HepG2 (cell line): ENCODE data around the gene LCA5. TPM values are rescaled to one million over a fixed set of nuclear protein-coding genes. Genes with fewer than 3 reads are reported as not detected.

Source experiments
- ATAC-seq: fragments of 200-7000 bp; cut with Tn5 transposase; 3 replicates; pipeline ENCODE4 v1.9.1; 2020; ENCODE audit warnings: mild to moderate bottlenecking, moderate library complexity
- BruUV-seq: library from RNA; stranded (reverse); fragments of 400-500 nt; replicated peaks from 2 replicates; lab custom pipeline; 2021; lab: Mats Ljungman, UMichigan
- CTCF ChIA-PET: fragments of 300-600 bp; formaldehyde crosslinking; extraction: SDS; loops from one replicate; lab custom pipeline; 2021; ENCODE audit warnings: low total read pairs, inconsistent platforms, low intra/inter-chr PET ratio; lab: Yijun Ruan, JAX
- POLR2A ChIA-PET: fragments of 350-600 bp; sonication (Branson Sonifier 250); formaldehyde crosslinking; loops from one replicate; lab custom pipeline; 2020; ENCODE audit warnings: antibody characterized with exemption, inconsistent platforms; lab: Yijun Ruan, JAX
- DNase-seq: peaks from one replicate; pipeline ENCODE4 v3.0.0-alpha.2; 2015; ENCODE audit warnings: low spot score
- FAIRE-seq: peaks from 3 replicates; lab custom pipeline; 2011; peaks lifted over from hg19 to GRCh38; lab: Jason Lieb, UNC
- H2AFZ ChIP-seq: one replicate; pipeline ENCODE4 v1.6.1; 2011; ENCODE audit warnings: low read length, inconsistent platforms
- H3K27ac ChIP-seq: fragments of 300-600 bp; 3 replicates; pipeline ENCODE4 v1.8.0; 2011; ENCODE audit warnings: mixed run types, mild to moderate bottlenecking, mixed read lengths, low read length, inconsistent platforms; ENCODE audit not compliant: insufficient read depth; ENCODE audit errors: extremely low read length
- H3K27me3 ChIP-seq, 2 experiments: fragments of 200-600 bp in 1 of 2; 2 replicates in 1 of 2; 3 replicates in 1 of 2; pipeline versions ENCODE4 v1.6.0 to v1.8.0; 2011; ENCODE audit warnings: low read length in 2 of 2, mild to moderate bottlenecking in 2 of 2, moderate library complexity in 2 of 2, inconsistent platforms in 1 of 2; ENCODE audit not compliant: insufficient read depth in 2 of 2, control insufficient read depth in 1 of 2
- H3K36me3 ChIP-seq, 2 experiments: fragments of 200-600 bp in 1 of 2; replicated peaks in 1 of 2; 2 replicates in 1 of 2; 3 replicates in 1 of 2; pipeline versions ENCODE4 v1.5.1 to v1.8.0; 2011; ENCODE audit warnings: low read length in 2 of 2, inconsistent platforms in 1 of 2; ENCODE audit not compliant: insufficient read depth in 2 of 2, control insufficient read depth in 1 of 2
- H3K4me1 ChIP-seq: 2 replicates; pipeline ENCODE4 v1.5.1; 2012; ENCODE audit warnings: low read length, inconsistent platforms; ENCODE audit not compliant: insufficient read depth
- H3K4me2 ChIP-seq: 2 replicates; pipeline ENCODE4 v1.6.0; 2011; ENCODE audit warnings: low read depth, low read length, inconsistent platforms
- H3K4me3 ChIP-seq, 3 experiments: fragments of 200-600 bp in 1 of 3; sonication (generic), shearing (Covaris generic) in 1 of 3; replicated peaks in 1 of 3; 2 replicates each; pipeline ENCODE4 v1.5.1; 2011 to 2016; ENCODE audit warnings: low read length in 3 of 3, inconsistent platforms in 2 of 3, low read depth in 2 of 3, mild to moderate bottlenecking in 2 of 3, control low read depth in 1 of 3, mixed read lengths in 1 of 3; ENCODE audit not compliant: insufficient read depth in 1 of 3
- H3K79me2 ChIP-seq: one replicate; pipeline ENCODE4 v1.6.1; 2011; ENCODE audit warnings: low read length, inconsistent platforms; ENCODE audit not compliant: insufficient read depth
- H3K9ac ChIP-seq: 2 replicates; pipeline ENCODE4 v1.6.0; 2011; ENCODE audit warnings: mild to moderate bottlenecking, low read depth, low read length, inconsistent platforms; ENCODE audit not compliant: insufficient read depth
- H3K9me3 ChIP-seq: 2 replicates; pipeline ENCODE4 v1.5.1; 2012; ENCODE audit warnings: mild to moderate bottlenecking, low read length
- H4K20me1 ChIP-seq: 2 replicates; pipeline ENCODE4 v1.6.0; 2011; ENCODE audit warnings: inconsistent platforms, mild to moderate bottlenecking, low read length, moderate library complexity; ENCODE audit not compliant: insufficient read depth
- BCL3 ChIP-seq: sonication (generic); formaldehyde crosslinking; IDR thresholded peaks from 2 replicates; pipeline ENCODE4 v1.5.1; 2020; ENCODE audit warnings: mild to moderate bottlenecking, missing genetic modification reagents, moderate library complexity
- GLI4 ChIP-seq: sonication (generic); formaldehyde crosslinking; IDR thresholded peaks from 2 replicates; pipeline ENCODE4 v1.5.1; 2020; ENCODE audit warnings: missing genetic modification reagents, mild to moderate bottlenecking, moderate library complexity, borderline replicate concordance
- NR2C2 ChIP-seq: sonication (generic); formaldehyde crosslinking; IDR thresholded peaks from 2 replicates; pipeline ENCODE4 v1.4.0; 2020; ENCODE audit warnings: missing genetic modification reagents, mild to moderate bottlenecking, moderate library complexity, borderline replicate concordance
- PPARG ChIP-seq: conservative IDR thresholded peaks from 2 replicates; pipeline ENCODE4 v1.6.1; 2016; ENCODE audit warnings: missing biosample characterization, missing genetic modification reagents
- RAD21 ChIP-seq: fragments of 450-650 bp; formaldehyde crosslinking; IDR thresholded peaks from 2 replicates; pipeline ENCODE4 v1.5.0; 2020; ENCODE audit warnings: mild to moderate bottlenecking
- SMAD3 ChIP-seq: sonication (generic); formaldehyde crosslinking; IDR thresholded peaks from 2 replicates; pipeline ENCODE4 v1.4.0; 2020; ENCODE audit warnings: missing genetic modification reagents
- SMC3 ChIP-seq: IDR thresholded peaks from 2 replicates; pipeline ENCODE4 v1.6.1; 2011; ENCODE audit warnings: low read length, improper control_type of control experiment
- TOE1 ChIP-seq: sonication (generic); formaldehyde crosslinking; IDR thresholded peaks from 2 replicates; pipeline ENCODE4 v1.4.0; 2020; ENCODE audit warnings: mild to moderate bottlenecking, missing genetic modification reagents
- TSC22D2 ChIP-seq: sonication (generic); formaldehyde crosslinking; IDR thresholded peaks from 2 replicates; pipeline ENCODE4 v1.5.1; 2020; ENCODE audit warnings: missing genetic modification reagents, mild to moderate bottlenecking, borderline replicate concordance
- WIZ ChIP-seq: sonication (generic); formaldehyde crosslinking; IDR thresholded peaks from 2 replicates; pipeline ENCODE4 v1.5.1; 2020; ENCODE audit warnings: mild to moderate bottlenecking, missing genetic modification reagents
- ZNF264 ChIP-seq: sonication (generic); formaldehyde crosslinking; IDR thresholded peaks from 2 replicates; pipeline ENCODE4 v1.4.0; 2020; ENCODE audit warnings: missing genetic modification reagents
- ZNF292 ChIP-seq: sonication (generic); formaldehyde crosslinking; IDR thresholded peaks from 2 replicates; pipeline ENCODE4 v1.8.1; 2022; ENCODE audit warnings: mild to moderate bottlenecking, low read depth, missing genetic modification reagents, borderline replicate concordance
- ZNF431 ChIP-seq: sonication (generic); formaldehyde crosslinking; IDR thresholded peaks from 2 replicates; pipeline ENCODE4 v1.9.0; 2022; ENCODE audit warnings: missing genetic modification reagents, low read depth, mild to moderate bottlenecking, borderline replicate concordance
- ZNF513 ChIP-seq: sonication (generic); formaldehyde crosslinking; conservative IDR thresholded peaks from 2 replicates; pipeline ENCODE4 v1.5.0; 2020; ENCODE audit warnings: missing genetic modification reagents
- ZNF747 ChIP-seq: sonication (generic); formaldehyde crosslinking; IDR thresholded peaks from 2 replicates; pipeline ENCODE4 v1.8.1; 2023; ENCODE audit warnings: missing genetic modification reagents, mild to moderate bottlenecking, borderline replicate concordance
- ZNF75D ChIP-seq: sonication (generic); formaldehyde crosslinking; IDR thresholded peaks from 2 replicates; pipeline ENCODE4 v1.8.1; 2023; ENCODE audit warnings: missing genetic modification reagents, mild to moderate bottlenecking, borderline replicate concordance
- ZNF850 ChIP-seq: sonication (generic); formaldehyde crosslinking; conservative IDR thresholded peaks from 2 replicates; pipeline ENCODE4 v1.9.0; 2021; ENCODE audit warnings: mild to moderate bottlenecking, missing genetic modification reagents
- WGBS: methylation state at CpG from one replicate; pipeline ENCODE4 v1.1.6; 2017; ENCODE audit warnings: low lambda C conversion rate; 5-methylcytosine and 5-hydroxymethylcytosine counted together
- in situ Hi-C: cut with HindIII; loops from 2 replicates; pipeline ENCODE4 v1.10.0; 2017; ENCODE audit warnings: low pct_unique_long_range_greater_than_20kb; ENCODE audit not compliant: extremely low pct_ligation_motif_present
- intact Hi-C: fragments of 100-400 bp; cut with micrococcal nuclease; formaldehyde crosslinking; loops from one replicate; pipeline ENCODE4 v1.10.0; 2022; ENCODE audit not compliant: unreplicated experiment
- polyA plus RNA-seq, 8 experiments: library from polyadenylated mRNA; depleted of rRNA in 3 of 8; stranded (reverse) in 7 of 8; unstranded in 1 of 8; fragments of >200 nt; fragmentation: Illumina TruSeq in 4 of 8; extraction: Trizol in 4 of 8; gene quantifications; 2 replicates each; pipeline versions ENCODE4 v1.2.1 to v1.2.3, GENCODE V29; 2011 to 2016; ENCODE audit warnings: low read depth in 4 of 8, missing spikeins in 1 of 8, mixed read lengths in 1 of 8; ENCODE audit not compliant: insufficient read depth in 1 of 8
- total RNA-seq, 5 experiments: library from RNA; depleted of rRNA; stranded (reverse); fragments of >200 nt; fragmentation: Illumina TruSeq; extraction: Trizol; gene quantifications; 2 replicates each; pipeline ENCODE4 v1.2.3, GENCODE V29; 2016; ENCODE audit warnings: low read depth in 1 of 5

Gene LCA5
- total and polyA plus RNA-seq, 2 of the 13 experiments (the other 11 are each of a cell fraction or from before 2014, with no cell fraction given): 0.84 to 4.6 TPM

- FAIRE-seq: no peak
- ATAC-seq: no peak
- Histone ChIP-seq H3K4me2 (no peak overlapping the region), H3K4me1 (peaks cover 11% of the 10 kb centered on the region), H3K9ac (no peak overlapping the region), H3K79me2 (no peaks in the 10 kb centered on the region), H4K20me1 (no peaks in the 10 kb centered on the region), H3K4me3 (no peak overlapping the region), H2AFZ (no peak overlapping the region), H3K27me3 (no peaks in the 10 kb centered on the region), H3K9me3 (no peaks in the 10 kb centered on the region), H3K27ac (no peak overlapping the region), H3K36me3 (peaks cover 2 to 3% of the 10 kb centered on the region in 2 experiments; a peak in 2 of 5 replicates)
- no TSS peak for BruUV-seq
- TF ChIP-seq RAD21 (CRISPR knock-in tag) (no peak), GLI4 (CRISPR knock-in tag) (no peak), BCL3 (CRISPR knock-in tag) (no peak), SMC3 (no peak), ZNF292 (CRISPR knock-in tag) (no peak), SMAD3 (CRISPR knock-in tag) (no peak), TSC22D2 (no peak), WIZ (no peak), ZNF513 (CRISPR knock-in tag) (no peak), NR2C2 (CRISPR knock-in tag) (no peak), ZNF75D (CRISPR knock-in tag) (no peak), ZNF264 (CRISPR knock-in tag) (no peak), ZNF431 (CRISPR knock-in tag) (no peak), ZNF850 (CRISPR knock-in tag) (no peak), ZNF747 (CRISPR knock-in tag) (no peak), TOE1 (CRISPR knock-in tag) (no peak), PPARG (CRISPR knock-in tag) (no peak)
- CTCF ChIA-PET: no interaction called here
- POLR2A ChIA-PET: no interaction called here
- DNase-seq: no peak
- WGBS: 96% methylated on average over 2 of the region's 2 CpGs
- in situ Hi-C loops: no loop called here
- intact Hi-C loops: no loop called here
These were observed 7.2 kb upstream of the LCA5 start for GRCh38 chr6:79544299-79544927.
